Endothelial cell of umbilical vein (primary cell): ENCODE measurements around the gene ALLC. TPM values are rescaled to one million over a fixed set of nuclear protein-coding genes. Genes with fewer than 3 reads are reported as not detected.

ENCODE experiments used
- BruUV-seq: library from RNA; stranded (reverse); fragments of 400-500 nt; replicated peaks from 2 replicates; lab custom pipeline; 2021; lab: Mats Ljungman, UMichigan
- CTCF ChIA-PET: fragments of 300-600, 350-600 bp; sonication (Branson Sonifier 250); formaldehyde crosslinking; loops from one replicate; lab custom pipeline; 2021; ENCODE audit warnings: antibody characterized with exemption, inconsistent platforms; lab: Charles Lee
- POLR2A ChIA-PET: fragments of 300-600, 350-600 bp; sonication (Branson Sonifier 250); formaldehyde crosslinking; loops from one replicate; lab custom pipeline; 2021; ENCODE audit warnings: antibody characterized with exemption, inconsistent platforms; lab: Charles Lee
- DNase-seq: peaks from one replicate; pipeline ENCODE4 v3.0.0-alpha.2; 2011; ENCODE audit warnings: low read depth, low spot score
- FAIRE-seq: peaks from 2 replicates; lab custom pipeline; 2011; peaks lifted over from hg19 to GRCh38; lab: Jason Lieb, UNC
- H2AFZ ChIP-seq: 2 replicates; pipeline ENCODE4 v1.6.0; 2012; ENCODE audit warnings: low read depth, low read length, control low read depth, inconsistent platforms
- H3K27ac ChIP-seq: 2 replicates; pipeline ENCODE4 v1.5.1; 2011; ENCODE audit warnings: low read depth, mild to moderate bottlenecking, control low read depth, low read length, moderate library complexity; ENCODE audit not compliant: insufficient read depth
- H3K27me3 ChIP-seq, 2 experiments: 2 replicates each; pipeline versions ENCODE4 v1.6.0 to v1.6.1; 2011; ENCODE audit warnings: low read length in 2 of 2, mixed read lengths in 1 of 2; ENCODE audit not compliant: control insufficient read depth in 2 of 2, insufficient read depth in 2 of 2
- H3K36me3 ChIP-seq, 2 experiments: 2 replicates in 1 of 2; 3 replicates in 1 of 2; pipeline ENCODE4 v1.5.1; 2011; ENCODE audit warnings: low read length in 2 of 2, mild to moderate bottlenecking in 1 of 2, moderate library complexity in 1 of 2; ENCODE audit not compliant: control insufficient read depth in 2 of 2, insufficient read depth in 2 of 2; ENCODE audit errors: extremely low read depth in 1 of 2
- H3K4me1 ChIP-seq: 3 replicates; pipeline ENCODE4 v1.5.1; 2011; ENCODE audit warnings: mild to moderate bottlenecking, low read length; ENCODE audit not compliant: control insufficient read depth, insufficient read depth; ENCODE audit errors: extremely low read depth
- H3K4me2 ChIP-seq: 2 replicates; pipeline ENCODE4 v1.6.1; 2011; ENCODE audit warnings: low read length, control low read depth, mixed read lengths; ENCODE audit not compliant: insufficient read depth
- H3K4me3 ChIP-seq, 3 experiments: fragments of 200-600 bp in 1 of 3; sonication (generic), shearing (Covaris generic) in 1 of 3; replicated peaks in 1 of 3; 2 replicates each; pipeline ENCODE4 v1.5.1; 2011 to 2016; ENCODE audit warnings: control low read depth in 3 of 3, low read length in 3 of 3, mild to moderate bottlenecking in 2 of 3, inconsistent platforms in 1 of 3, low read depth in 1 of 3, moderate library complexity in 1 of 3; ENCODE audit not compliant: insufficient read depth in 1 of 3
- H3K79me2 ChIP-seq: 2 replicates; pipeline ENCODE4 v1.6.0; 2012; ENCODE audit warnings: low read length, inconsistent platforms; ENCODE audit not compliant: control insufficient read depth, insufficient read depth
- H3K9ac ChIP-seq: replicated peaks from 2 replicates; pipeline ENCODE3; 2011; ENCODE audit warnings: low read length, control low read depth; ENCODE audit not compliant: insufficient read depth; ENCODE audit errors: extremely low read depth
- H3K9me1 ChIP-seq: replicated peaks from 3 replicates; pipeline ENCODE4 v1.6.0; 2011; ENCODE audit warnings: mild to moderate bottlenecking, low read length; ENCODE audit not compliant: control insufficient read depth, insufficient read depth; ENCODE audit errors: extremely low read depth
- H3K9me3 ChIP-seq: replicated peaks from 2 replicates; pipeline ENCODE4 v1.5.1; 2012; ENCODE audit warnings: low read length, inconsistent platforms; ENCODE audit not compliant: control insufficient read depth, insufficient read depth
- H4K20me1 ChIP-seq: replicated peaks from 2 replicates; pipeline ENCODE3; 2011; ENCODE audit warnings: mild to moderate bottlenecking, low read length; ENCODE audit not compliant: control insufficient read depth, insufficient read depth; ENCODE audit errors: extremely low read depth
- EZH2 ChIP-seq: IDR thresholded peaks from 2 replicates; pipeline ENCODE4 v1.6.1; 2012; ENCODE audit warnings: borderline replicate concordance, low read depth, mild to moderate bottlenecking, moderate library complexity, low read length, inconsistent platforms; ENCODE audit not compliant: severe bottlenecking
- FOS ChIP-seq: IDR thresholded peaks from 2 replicates; pipeline ENCODE4 v1.6.1; 2011; ENCODE audit warnings: mild to moderate bottlenecking, low read length, moderate library complexity, borderline replicate concordance; ENCODE audit not compliant: insufficient read depth
- GATA2 ChIP-seq: IDR thresholded peaks from 2 replicates; pipeline ENCODE4 v1.7.0; 2011; ENCODE audit warnings: low read depth, mild to moderate bottlenecking, moderate library complexity, mixed read lengths, low read length; ENCODE audit not compliant: insufficient read length, insufficient read depth
- JUN ChIP-seq: IDR thresholded peaks from 2 replicates; pipeline ENCODE4 v1.6.1; 2011; ENCODE audit warnings: borderline replicate concordance, low read depth; ENCODE audit not compliant: insufficient read length, insufficient read depth
- MYC ChIP-seq: IDR thresholded peaks from one replicate; pipeline ENCODE4 v1.6.1; 2011; ENCODE audit warnings: mild to moderate bottlenecking, low read depth, low read length
- POLR2A ChIP-seq: IDR thresholded peaks from 2 replicates; pipeline ENCODE4 v1.6.1; 2012; ENCODE audit warnings: low read depth, mild to moderate bottlenecking, control low read depth, low read length
- POLR2AphosphoS5 ChIP-seq: IDR thresholded peaks from 2 replicates; pipeline ENCODE4 v1.6.1; 2012; ENCODE audit warnings: low read depth, mild to moderate bottlenecking, control low read depth, low read length, moderate library complexity; ENCODE audit not compliant: insufficient read depth
- dilution Hi-C: fragments of 300-500 bp; cut with MboI; formaldehyde crosslinking; loops from one replicate; pipeline ENCODE4 v1.15.0; 2019; ENCODE audit warnings: low sequenced_read_pairs; ENCODE audit not compliant: extremely low pct_ligation_motif_present
- intact Hi-C: fragments of 100-400 bp; cut with micrococcal nuclease; formaldehyde crosslinking; loops from one replicate; pipeline ENCODE4 v1.10.0; 2022
- polyA plus RNA-seq, 4 experiments: library from polyadenylated mRNA; depleted of rRNA in 3 of 4; stranded (reverse) in 3 of 4; unstranded in 1 of 4; fragments of >200 nt; gene quantifications; 2 replicates each; pipeline versions ENCODE4 v1.2.1 to v1.2.3, GENCODE V29; 2011 to 2012; ENCODE audit warnings: missing spikeins in 1 of 4
- total RNA-seq: library from RNA; stranded (reverse); gene quantifications from 2 replicates; pipeline ENCODE4 v1.2.3, GENCODE V29; 2021
- TF ChIP-seq, protein P1 (sequence below), 2 donors: IDR thresholded peaks; 1 replicate in 1 of 2; 2 replicates in 1 of 2; pipeline ENCODE4 v1.5.1; 2011; ENCODE audit warnings: low read length in 2 of 2, mild to moderate bottlenecking in 2 of 2, moderate library complexity in 2 of 2, control low read depth in 1 of 2, inconsistent platforms in 1 of 2, low read depth in 1 of 2; ENCODE audit not compliant: insufficient read depth in 1 of 2; ENCODE audit errors: extremely low read depth in 1 of 2
- TF ChIP-seq, protein P2 (sequence below): IDR thresholded peaks from 2 replicates; pipeline ENCODE4 v1.6.1; 2011; ENCODE audit not compliant: insufficient read depth, insufficient read length

ALLC gene
- total and polyA plus RNA-seq, 2 donors (not counting 3 experiments of a cell fraction or from before 2014, with no cell fraction given) = not detected

DNA sequence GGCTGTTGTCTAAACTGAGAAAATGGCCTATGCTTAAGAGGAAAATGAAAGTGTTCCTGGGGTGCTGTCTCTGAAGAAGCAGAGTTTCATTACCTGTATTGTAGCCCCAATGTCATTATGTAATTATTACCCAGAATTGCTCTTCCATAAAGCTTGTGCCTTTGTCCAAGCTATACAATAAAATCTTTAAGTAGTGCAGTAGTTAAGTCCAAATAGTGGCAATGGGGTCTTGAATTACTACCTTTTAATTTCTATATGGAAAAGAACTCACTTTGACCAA lies 13.8 kb upstream of the ALLC start:
- H3K4me3 ChIP-seq = no peak overlapping the region
- DNase-seq = no peak
- no peaks in the 10 kb centered on the region for H3K9me1 ChIP-seq
- intact Hi-C loops (no loop called here), dilution Hi-C loops (no loop called here)
- no peak overlapping the region for H3K4me2 ChIP-seq
- no peaks in the 10 kb centered on the region for H3K4me1 ChIP-seq
- FAIRE-seq = no peak
- H3K27me3 ChIP-seq = no peaks in the 10 kb centered on the region
- TF ChIP-seq, protein P1, sequence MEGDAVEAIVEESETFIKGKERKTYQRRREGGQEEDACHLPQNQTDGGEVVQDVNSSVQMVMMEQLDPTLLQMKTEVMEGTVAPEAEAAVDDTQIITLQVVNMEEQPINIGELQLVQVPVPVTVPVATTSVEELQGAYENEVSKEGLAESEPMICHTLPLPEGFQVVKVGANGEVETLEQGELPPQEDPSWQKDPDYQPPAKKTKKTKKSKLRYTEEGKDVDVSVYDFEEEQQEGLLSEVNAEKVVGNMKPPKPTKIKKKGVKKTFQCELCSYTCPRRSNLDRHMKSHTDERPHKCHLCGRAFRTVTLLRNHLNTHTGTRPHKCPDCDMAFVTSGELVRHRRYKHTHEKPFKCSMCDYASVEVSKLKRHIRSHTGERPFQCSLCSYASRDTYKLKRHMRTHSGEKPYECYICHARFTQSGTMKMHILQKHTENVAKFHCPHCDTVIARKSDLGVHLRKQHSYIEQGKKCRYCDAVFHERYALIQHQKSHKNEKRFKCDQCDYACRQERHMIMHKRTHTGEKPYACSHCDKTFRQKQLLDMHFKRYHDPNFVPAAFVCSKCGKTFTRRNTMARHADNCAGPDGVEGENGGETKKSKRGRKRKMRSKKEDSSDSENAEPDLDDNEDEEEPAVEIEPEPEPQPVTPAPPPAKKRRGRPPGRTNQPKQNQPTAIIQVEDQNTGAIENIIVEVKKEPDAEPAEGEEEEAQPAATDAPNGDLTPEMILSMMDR (IDR thresholded peaks at IDR 0.05; ENCODE audit: extremely low read depth in 1 of 2, insufficient read depth in 1 of 2, low read depth in 1 of 2, low read length in 2 of 2) = no peak
- no peak for TF ChIP-seq EZH2
- TF ChIP-seq FOS = no peak
- TF ChIP-seq JUN = no peak
- TF ChIP-seq, protein P2, sequence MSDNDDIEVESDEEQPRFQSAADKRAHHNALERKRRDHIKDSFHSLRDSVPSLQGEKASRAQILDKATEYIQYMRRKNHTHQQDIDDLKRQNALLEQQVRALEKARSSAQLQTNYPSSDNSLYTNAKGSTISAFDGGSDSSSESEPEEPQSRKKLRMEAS = no peak
- no peak for TF ChIP-seq GATA2
- TF ChIP-seq POLR2A = no peak
- no peak for TF ChIP-seq MYC
- no peak for TF ChIP-seq POLR2AphosphoS5
- CTCF ChIA-PET = no interaction called here
- no peaks in the 10 kb centered on the region for H3K36me3 ChIP-seq
- no TSS peak for BruUV-seq
- H4K20me1 ChIP-seq = no peaks in the 10 kb centered on the region
- H2AFZ ChIP-seq = no peak overlapping the region
- H3K27ac ChIP-seq = no peak overlapping the region
- POLR2A ChIA-PET = no interaction called here
- H3K9ac ChIP-seq = no peak overlapping the region
- no peaks in the 10 kb centered on the region for H3K79me2 ChIP-seq
- no peaks in the 10 kb centered on the region for H3K9me3 ChIP-seq
